Ishikawa (cell line): ENCODE measurements around the gene ADPGK.

Experiments
- CEBPB ChIP-seq: IDR thresholded peaks from 2 replicates; pipeline ENCODE4 v1.6.1; 2012
- RAD21 ChIP-seq: IDR thresholded peaks from 2 replicates; pipeline ENCODE4 v1.6.1; 2012; ENCODE audit warnings: low read depth
- TAF1 ChIP-seq: IDR thresholded peaks from 2 replicates; pipeline ENCODE4 v1.6.1; 2012; ENCODE audit warnings: low read depth, mild to moderate bottlenecking
- TCF12 ChIP-seq: IDR thresholded peaks from 2 replicates; pipeline ENCODE4 v1.6.1; 2012; ENCODE audit warnings: low read depth
- TEAD4 ChIP-seq: IDR thresholded peaks from 2 replicates; pipeline ENCODE4 v1.6.1; 2012
- YY1 ChIP-seq: IDR thresholded peaks from 2 replicates; pipeline ENCODE4 v1.6.1; 2012; ENCODE audit warnings: low read depth

- TF ChIP-seq TAF1: no peak
- TF ChIP-seq CEBPB: no peak
- no peak for TF ChIP-seq TEAD4
- no peak for TF ChIP-seq RAD21
- no peak for TF ChIP-seq YY1
- no peak for TF ChIP-seq TCF12
Measured at GRCh38 chr15:72732516-72732915, 51.0 kb downstream of the ADPGK start.
